CD1c-positive myeloid dendritic cell (primary cell): ENCODE data around the gene CD14.
"Not testable (repeated sequence)": the region's sequence is repeated elsewhere in the genome, so short reads cannot be mapped to it uniquely, and the experiment has no call there.

Experiments used
- DNase-seq: peaks from one replicate; pipeline ENCODE4 v3.0.0-alpha.2; 2016; ENCODE audit errors: extremely low spot score

The CD14 gene

DNA sequence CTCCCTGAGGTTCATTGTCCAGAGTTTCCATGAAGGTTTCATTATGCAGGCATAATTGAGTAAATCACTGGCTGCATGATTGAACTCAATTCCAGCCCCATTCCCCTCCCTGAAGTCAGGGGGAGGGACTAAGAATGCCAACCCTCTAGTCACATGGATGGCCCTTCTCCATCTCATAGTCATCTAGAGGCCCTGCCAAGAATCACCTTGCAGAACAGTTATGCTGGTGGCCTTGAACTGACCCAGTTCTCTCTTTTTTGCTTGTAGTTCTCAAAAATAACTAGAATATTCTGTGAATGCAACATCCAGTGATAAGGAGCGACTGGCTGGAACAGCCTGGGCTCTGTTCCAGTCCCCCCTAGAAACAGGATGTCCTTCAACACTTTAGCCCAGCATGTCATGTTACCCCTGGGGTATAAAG is 36.6 kb downstream of the CD14 start:
- peak; percentile 23 for DNase-seq

DNA sequence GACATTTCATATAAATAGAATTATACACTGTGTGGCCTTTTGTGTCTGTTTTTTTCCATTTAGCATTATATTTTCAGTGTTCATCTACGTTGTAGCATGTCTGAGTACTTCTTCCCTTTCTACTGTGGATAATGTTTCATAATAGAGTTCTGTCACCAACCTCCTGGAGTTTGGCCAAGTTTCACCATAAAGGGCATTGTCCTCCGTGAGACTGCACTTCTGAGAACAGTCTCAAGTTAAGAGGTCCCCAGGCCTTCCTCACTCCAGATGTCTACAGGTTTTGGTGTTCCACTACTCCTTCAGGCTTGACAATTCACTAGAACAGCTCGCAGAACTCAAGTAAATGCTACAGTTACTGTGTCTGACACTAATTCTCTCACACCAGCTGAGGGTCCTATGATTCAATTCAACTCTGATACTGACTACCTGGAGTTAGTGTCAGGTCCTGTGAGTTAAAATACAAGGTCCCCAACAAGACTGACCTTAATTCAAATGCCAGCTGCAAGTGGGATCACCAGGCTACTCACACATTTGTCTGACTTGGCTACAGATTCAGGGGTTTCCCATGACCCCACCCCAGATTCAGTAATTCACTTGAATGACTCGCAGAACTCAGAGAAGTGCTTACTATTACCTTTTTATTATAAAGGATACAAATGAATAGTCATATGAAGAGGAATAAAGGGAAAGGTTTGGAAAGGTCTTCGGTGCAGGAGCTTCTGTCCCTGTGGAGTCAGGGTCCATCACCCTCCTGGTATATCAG is 37.3 kb downstream of the CD14 start:
- peak; percentile 93 for DNase-seq

DNA sequence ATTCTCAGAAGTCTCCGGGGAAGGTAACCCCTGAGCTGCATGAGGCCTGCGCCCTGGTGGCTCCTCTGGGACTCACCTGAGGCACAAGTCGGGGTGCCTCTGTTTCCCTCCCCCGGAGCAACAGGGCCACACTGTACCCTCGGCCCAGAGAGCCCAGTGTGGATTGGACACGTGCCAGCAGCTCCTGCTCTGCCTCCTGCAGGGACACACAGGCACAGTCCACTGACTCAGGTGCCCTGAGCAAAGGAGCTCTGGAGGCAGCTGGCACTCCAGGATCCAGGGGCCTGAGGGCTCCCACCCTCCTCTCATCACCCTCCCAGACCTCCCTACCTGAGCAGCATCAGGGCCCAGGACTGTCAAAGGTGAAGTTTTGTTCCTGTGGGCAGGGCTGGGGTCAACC is 38.8 kb downstream of the CD14 start:
- no peak for DNase-seq

DNA sequence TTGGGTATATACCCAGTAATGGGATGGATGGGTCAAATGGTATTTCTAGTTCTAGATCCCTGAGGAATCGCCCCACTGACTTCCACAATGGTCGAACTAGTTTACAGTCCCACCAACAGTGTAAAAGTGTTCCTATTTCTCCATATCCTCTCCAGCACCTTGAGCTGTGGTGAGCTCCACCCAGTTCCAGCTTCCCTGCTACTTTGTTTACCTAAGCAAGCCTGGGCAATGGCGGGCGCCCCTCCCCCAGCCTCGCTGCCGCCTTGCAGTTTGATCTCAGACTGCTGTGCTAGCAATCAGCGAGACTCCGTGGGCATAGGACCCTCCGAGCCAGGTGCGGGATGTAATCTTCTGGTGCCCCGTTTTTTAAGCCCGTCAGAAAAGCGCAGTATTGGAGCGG is 39.9 kb downstream of the CD14 start:
- DNase-seq = not testable (repeated sequence)

DNA sequence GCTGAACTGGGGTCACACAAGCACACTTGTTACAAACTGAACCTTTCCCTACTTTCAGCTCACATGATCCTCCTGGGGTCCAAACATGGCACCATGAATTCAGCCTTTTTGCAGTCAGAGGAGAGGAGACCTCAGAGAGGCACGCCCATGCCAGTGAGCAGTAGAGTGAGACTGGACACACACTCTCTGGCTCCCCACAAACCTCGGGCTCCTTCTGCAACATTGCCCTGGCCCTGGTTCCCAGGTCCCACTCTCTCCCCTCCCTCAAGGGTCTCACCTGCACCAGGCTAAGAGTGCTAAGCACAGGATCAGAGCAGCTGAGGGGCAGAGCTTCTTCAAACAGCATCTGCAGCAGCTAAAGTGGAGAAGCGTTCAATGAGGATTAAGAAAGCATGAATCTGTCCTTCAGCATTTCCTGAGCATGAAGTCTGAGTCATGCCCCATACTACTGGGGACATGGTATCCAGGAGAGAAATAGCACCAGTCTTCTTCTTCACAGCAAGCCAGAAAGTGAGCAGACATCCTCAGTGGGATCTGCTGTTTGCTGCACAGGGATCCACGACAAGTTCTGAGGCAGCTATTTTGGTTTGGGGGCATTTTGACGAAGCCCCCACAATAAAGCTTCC is 41.1 kb downstream of the CD14 start:
- peak; percentile 41 for DNase-seq

DNA sequence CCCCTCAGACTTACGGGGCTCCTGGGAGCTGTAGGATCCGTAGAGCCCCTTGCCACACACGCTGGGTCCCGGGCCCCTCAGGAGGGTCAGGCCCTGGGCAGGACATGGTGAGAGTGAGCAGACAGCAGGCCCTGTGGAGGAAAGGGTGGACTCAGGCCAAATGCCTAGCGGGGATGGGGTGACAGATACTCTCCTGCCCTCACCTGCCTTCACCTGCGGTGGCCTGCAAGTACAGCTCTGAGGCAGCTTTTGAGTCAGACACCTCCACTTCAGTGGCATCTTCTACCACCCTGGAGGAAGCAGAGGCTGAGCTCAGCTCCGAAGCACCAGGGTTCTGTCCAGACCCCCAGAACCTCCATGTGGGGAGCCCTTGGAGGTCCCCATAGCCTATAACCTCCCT is 42.1 kb downstream of the CD14 start:
- DNase-seq = no peak

DNA sequence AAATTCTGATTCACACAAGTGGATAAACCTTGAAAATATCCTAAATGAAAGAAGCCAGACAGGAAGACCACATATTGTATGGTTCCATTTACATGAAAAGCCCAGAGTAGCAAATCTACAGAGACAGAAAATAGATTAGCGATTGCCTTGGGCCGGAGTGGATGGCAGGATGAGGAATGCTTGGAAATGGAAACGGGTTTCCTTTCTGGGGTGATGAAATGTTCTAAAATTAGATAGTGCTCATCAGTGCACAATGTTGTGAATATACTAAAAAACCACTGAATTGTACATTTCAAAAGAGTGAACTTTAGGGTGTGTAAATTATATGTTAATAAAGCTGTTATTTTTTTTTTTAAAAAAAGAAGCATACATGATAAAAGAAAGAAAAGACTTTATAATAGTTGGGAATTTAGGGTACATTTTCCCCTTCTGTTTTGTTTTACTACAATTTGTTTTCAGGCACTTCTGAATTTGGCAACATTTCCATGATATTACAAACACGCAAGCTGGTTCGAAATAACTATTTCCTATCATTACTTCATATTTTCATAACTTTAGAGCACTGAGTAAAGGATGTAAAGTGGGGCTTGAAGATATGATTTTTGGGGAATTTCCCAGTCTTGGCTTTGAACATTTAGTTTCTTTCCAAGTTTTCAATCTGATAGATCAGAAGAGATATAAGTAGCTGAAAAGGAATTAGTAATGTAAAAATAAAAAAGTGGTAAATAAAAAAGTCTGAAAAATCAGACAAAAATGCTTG is 44.5 kb downstream of the CD14 start:
- peak; percentile 27 for DNase-seq

DNA sequence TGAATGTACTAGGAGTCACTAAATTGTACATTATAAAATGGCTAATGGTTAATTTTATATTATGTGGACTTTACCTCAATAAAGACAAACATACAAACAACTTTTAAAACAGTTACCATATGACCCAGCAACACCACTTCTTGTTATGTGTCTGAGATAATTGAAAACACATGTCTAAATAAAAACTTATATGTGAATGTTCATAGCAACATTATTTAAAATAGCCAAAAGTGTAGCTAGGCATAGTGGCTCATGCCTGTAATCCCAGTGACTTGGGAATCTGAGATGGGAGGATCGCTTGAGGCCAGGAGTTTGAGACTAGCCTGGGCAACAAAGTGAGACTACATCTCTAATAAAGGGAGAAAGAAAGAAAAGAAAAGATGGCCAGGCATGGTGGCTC is 45.5 kb downstream of the CD14 start:
- no peak for DNase-seq
